Tibial artery (tissue), 4 donors: ENCODE measurements around the gene COL6A5.

Experiments
- DNase-seq, 2 donors: peaks; one replicate each; pipeline ENCODE4 v3.0.0-alpha.2; 2019
- H3K27ac ChIP-seq, 2 donors: fragments of 200-600 bp; sonication (generic) in 1 of 2; 1 replicate in 1 of 2; 2 replicates in 1 of 2; pipeline ENCODE4 v1.5.1; 2018 to 2019; ENCODE audit warnings: mild to moderate bottlenecking in 1 of 2
- H3K27me3 ChIP-seq, 2 donors: fragments of 200-600 bp; sonication (generic) in 1 of 2; one replicate each; pipeline versions ENCODE4 v1.5.1 to v1.6.0; 2016 to 2019
- H3K36me3 ChIP-seq, 3 donors: fragments of 200-600 bp; sonication (generic) in 2 of 3; one replicate each; pipeline ENCODE4 v1.5.1; 2016 to 2019; ENCODE audit warnings: mild to moderate bottlenecking in 2 of 3
- H3K4me1 ChIP-seq, 4 donors: fragments of 200-600 bp; sonication (generic) in 2 of 4; 1 replicate in 3 of 4; 2 replicates in 1 of 4; pipeline ENCODE4 v1.5.1; 2016 to 2019
- H3K4me3 ChIP-seq, 2 donors: fragments of 200-600 bp; sonication (generic) in 1 of 2; 1 replicate in 1 of 2; 2 replicates in 1 of 2; pipeline ENCODE4 v1.5.1; 2018 to 2019; ENCODE audit warnings: mild to moderate bottlenecking in 2 of 2
- H3K9me3 ChIP-seq, 3 donors: fragments of 200-600 bp; sonication (generic) in 1 of 3; one replicate each; pipeline ENCODE4 v1.5.1; 2016 to 2019
- CTCF ChIP-seq, 2 experiments: fragments of 200-600 bp in 1 of 2; fragments of 450-650 bp in 1 of 2; IDR thresholded peaks; one replicate each; pipeline ENCODE4 v1.5.1; 2017 to 2019; ENCODE audit warnings: antibody characterized with exemption in 2 of 2, mild to moderate bottlenecking in 1 of 2, moderate library complexity in 1 of 2
- intact Hi-C: fragments of 100-400 bp; cut with DNase I; formaldehyde crosslinking; loops from one replicate; pipeline ENCODE4 v1.15.0; 2023; ENCODE audit warnings: low total_unique reads

The COL6A5 gene

GRCh38 chr3:130379274-130379673 lies 33.8 kb downstream of the COL6A5 start:
- no peaks in the 10 kb centered on the region for H3K4me1 ChIP-seq
- H3K4me3 ChIP-seq, result no peak overlapping the region
- TF ChIP-seq CTCF (IDR thresholded peaks at IDR 0.05), result no peak
- no peaks in the 10 kb centered on the region for H3K27me3 ChIP-seq
- intact Hi-C loops, result no loop called here
- DNase-seq, result no peak
- no peaks in the 10 kb centered on the region for H3K36me3 ChIP-seq
- no peak overlapping the region for H3K27ac ChIP-seq
- no peaks in the 10 kb centered on the region for H3K9me3 ChIP-seq

- Histone ChIP-seq H3K36me3 (no peaks in the 10 kb centered on the region), H3K4me1 (no peaks in the 10 kb centered on the region), H3K27ac (no peak overlapping the region), H3K4me3 (no peak overlapping the region), H3K9me3 (no peaks in the 10 kb centered on the region), H3K27me3 (no peaks in the 10 kb centered on the region)
- intact Hi-C loops, result no loop called here
- TF ChIP-seq CTCF (IDR thresholded peaks at IDR 0.05), result no peak
- no peak for DNase-seq
These were observed 34.9 kb downstream of the COL6A5 start for GRCh38 chr3:130380398-130380797.

GRCh38 chr3:130383424-130383823 lies 38.0 kb downstream of the COL6A5 start:
- H3K27ac ChIP-seq, result no peak overlapping the region
- H3K4me3 ChIP-seq, result no peak overlapping the region
- intact Hi-C loops, result no loop called here
- no peaks in the 10 kb centered on the region for H3K9me3 ChIP-seq
- TF ChIP-seq CTCF (IDR thresholded peaks at IDR 0.05), result no peak
- DNase-seq, result no peak
- H3K4me1 ChIP-seq, result no peaks in the 10 kb centered on the region
- no peaks in the 10 kb centered on the region for H3K27me3 ChIP-seq
- no peaks in the 10 kb centered on the region for H3K36me3 ChIP-seq

GRCh38 chr3:130384476-130385025 lies 39.1 kb downstream of the COL6A5 start:
- DNase-seq, result no peak
- Histone ChIP-seq H3K4me1 (no peaks in the 10 kb centered on the region), H3K27me3 (no peaks in the 10 kb centered on the region), H3K36me3 (no peaks in the 10 kb centered on the region), H3K4me3 (no peak overlapping the region), H3K27ac (no peak overlapping the region), H3K9me3 (no peaks in the 10 kb centered on the region)
- intact Hi-C loops, result no loop called here
- TF ChIP-seq CTCF (IDR thresholded peaks at IDR 0.05), result no peak

- DNase-seq, result no peak
- no peak overlapping the region for H3K27ac ChIP-seq
- H3K4me1 ChIP-seq, result no peaks in the 10 kb centered on the region
- no peaks in the 10 kb centered on the region for H3K27me3 ChIP-seq
- intact Hi-C loops, result no loop called here
- no peak for TF ChIP-seq CTCF (IDR thresholded peaks at IDR 0.05)
- H3K9me3 ChIP-seq, result no peaks in the 10 kb centered on the region
- H3K4me3 ChIP-seq, result no peak overlapping the region
- H3K36me3 ChIP-seq, result no peaks in the 10 kb centered on the region
These were observed 41.3 kb downstream of the COL6A5 start for GRCh38 chr3:130386604-130387263.
